GM23338 (cell line): ENCODE measurements around the gene LNPEP. TPM values are rescaled to one million over a fixed set of nuclear protein-coding genes. Genes with fewer than 3 reads are reported as not detected.

ENCODE experiments used
- ATAC-seq: fragments of 200-7000 bp; cut with Tn5 transposase; 3 replicates; pipeline ENCODE4 v1.9.1; 2020
- DNase-seq: peaks from one replicate; pipeline ENCODE4 v3.0.0-alpha.2; 2015; ENCODE audit warnings: low spot score
- H2AFZ ChIP-seq: fragments of 200-600 bp; sonication (generic); 2 replicates; pipeline ENCODE4 v1.8.0; 2016; ENCODE audit warnings: antibody characterized with exemption, mild to moderate bottlenecking, moderate library complexity
- H3F3A ChIP-seq: fragments of 200-600 bp; sonication (generic); replicated peaks from 2 replicates; pipeline ENCODE4 v1.8.0; 2017; ENCODE audit warnings: antibody characterized with exemption, mixed run types, low read depth
- H3K27ac ChIP-seq: fragments of 200-600 bp; sonication (generic); 2 replicates; pipeline ENCODE4 v1.6.1; 2016; ENCODE audit warnings: low read depth
- H3K27me3 ChIP-seq: fragments of 200-600 bp; sonication (generic); 2 replicates; pipeline ENCODE4 v1.8.0; 2016; ENCODE audit warnings: mild to moderate bottlenecking, mixed run types, moderate library complexity; ENCODE audit not compliant: insufficient read depth
- H3K36me3 ChIP-seq: fragments of 200-600 bp; sonication (generic); 2 replicates; pipeline ENCODE4 v1.8.0; 2016; ENCODE audit warnings: mild to moderate bottlenecking; ENCODE audit not compliant: insufficient read depth
- H3K4me1 ChIP-seq: fragments of 200-600 bp; sonication (generic); 2 replicates; pipeline ENCODE4 v1.8.0; 2016; ENCODE audit warnings: mild to moderate bottlenecking, moderate library complexity; ENCODE audit not compliant: insufficient read depth
- H3K4me2 ChIP-seq: fragments of 200-600 bp; sonication (generic); 2 replicates; pipeline ENCODE4 v1.7.1; 2017; ENCODE audit warnings: mixed run types
- H3K4me3 ChIP-seq: fragments of 200-600 bp; sonication (generic); 2 replicates; pipeline ENCODE4 v1.6.1; 2016; ENCODE audit warnings: mixed run types
- H3K79me2 ChIP-seq: fragments of 200-600 bp; sonication (generic); replicated peaks from 2 replicates; pipeline ENCODE4 v1.8.0; 2017; ENCODE audit warnings: mild to moderate bottlenecking; ENCODE audit not compliant: insufficient read depth
- H3K9me2 ChIP-seq: fragments of 200-600 bp; sonication (generic); 2 replicates; pipeline ENCODE4 v1.8.0; 2017; ENCODE audit not compliant: insufficient read depth
- H4K20me1 ChIP-seq: fragments of 200-600 bp; sonication (generic); replicated peaks from 2 replicates; pipeline ENCODE4 v1.8.0; 2017; ENCODE audit warnings: mild to moderate bottlenecking; ENCODE audit not compliant: insufficient read depth
- H3K27ac Mint-ChIP-seq: 2 replicates; pipeline ENCODE4 v1.8.0; 2020; ENCODE audit warnings: inconsistent platforms, mild to moderate bottlenecking, moderate library complexity, mixed read lengths
- H3K27me3 Mint-ChIP-seq: 3 replicates; pipeline ENCODE4 v1.8.0; 2022; ENCODE audit warnings: low read depth, mild to moderate bottlenecking, moderate library complexity, mixed read lengths, inconsistent platforms; ENCODE audit not compliant: insufficient read depth, poor library complexity
- H3K36me3 Mint-ChIP-seq: 3 replicates; pipeline ENCODE4 v1.8.0; 2021; ENCODE audit warnings: low read depth, mild to moderate bottlenecking, inconsistent platforms, moderate library complexity, mixed read lengths
- H3K4me1 Mint-ChIP-seq: 3 replicates; pipeline ENCODE4 v1.8.0; 2020; ENCODE audit warnings: mild to moderate bottlenecking, inconsistent platforms, mixed read lengths
- H3K4me3 Mint-ChIP-seq: 3 replicates; pipeline ENCODE4 v1.8.0; 2021; ENCODE audit warnings: moderate library complexity, mild to moderate bottlenecking, inconsistent platforms, mixed read lengths
- H3K9me3 Mint-ChIP-seq: 3 replicates; pipeline ENCODE4 v1.8.0; 2020; ENCODE audit warnings: moderate library complexity, mild to moderate bottlenecking, inconsistent platforms, mixed read lengths
- CREB1 ChIP-seq: fragments of 250-450 bp; sonication (Bioruptor Pico); IDR thresholded peaks from 2 replicates; pipeline ENCODE4 v1.5.0; 2020; ENCODE audit warnings: low read depth, mild to moderate bottlenecking, moderate library complexity
- EZH2 ChIP-seq: fragments of 200-600 bp; sonication (generic); IDR thresholded peaks from one replicate; pipeline ENCODE4 v1.8.0; 2017; ENCODE audit warnings: antibody characterized with exemption, mild to moderate bottlenecking, low read depth; ENCODE audit not compliant: unreplicated experiment
- EZH2phosphoT487 ChIP-seq: fragments of 200-600 bp; sonication (generic); IDR thresholded peaks from one replicate; pipeline ENCODE4 v1.8.1; 2018; ENCODE audit warnings: antibody characterized with exemption; ENCODE audit not compliant: unreplicated experiment
- JUNB ChIP-seq: IDR thresholded peaks from one replicate; pipeline ENCODE4 v1.6.1; 2016; ENCODE audit warnings: antibody characterized with exemption; ENCODE audit not compliant: unreplicated experiment
- POLR2AphosphoS5 ChIP-seq: IDR thresholded peaks from 2 replicates; pipeline ENCODE4 v1.6.1; 2016; ENCODE audit warnings: antibody characterized with exemption, low read depth
- STAT1 ChIP-seq: IDR thresholded peaks from one replicate; pipeline ENCODE4 v1.6.1; 2016; ENCODE audit warnings: antibody characterized with exemption; ENCODE audit not compliant: unreplicated experiment
- ZNF114 ChIP-seq: fragments of 250-450 bp; sonication (Bioruptor Pico); IDR thresholded peaks from 2 replicates; pipeline ENCODE4 v1.5.0; 2020; ENCODE audit warnings: mild to moderate bottlenecking, moderate library complexity
- ZNF331 ChIP-seq: fragments of 250-450 bp; sonication (Bioruptor Pico); IDR thresholded peaks from 2 replicates; pipeline ENCODE4 v1.5.0; 2020; ENCODE audit warnings: low read depth, mild to moderate bottlenecking, moderate library complexity
- polyA plus RNA-seq: library from polyadenylated mRNA; unstranded; fragments of >200 nt; fragmentation: Nextera tagmentation; extraction: Ambion mirVana; gene quantifications from 2 replicates; pipeline ENCODE4 v1.2.1, GENCODE V29; 2016
- total RNA-seq: library from RNA; depleted of rRNA; stranded (reverse); fragments of >200 nt; shearing (Covaris generic); gene quantifications from 2 replicates; pipeline ENCODE4 v1.2.3, GENCODE V29; 2014
- TF ChIP-seq, protein P1 (sequence below): IDR thresholded peaks from 2 replicates; pipeline ENCODE4 v1.6.1; 2016; ENCODE audit warnings: antibody characterized with exemption
- TF ChIP-seq, protein P2 (sequence below): IDR thresholded peaks from one replicate; pipeline ENCODE4 v1.6.1; 2018; ENCODE audit warnings: antibody characterized with exemption; ENCODE audit not compliant: unreplicated experiment
- TF ChIP-seq, protein P3 (sequence below): fragments of 250-450 bp; sonication (Bioruptor Pico); IDR thresholded peaks from 2 replicates; pipeline ENCODE4 v1.5.0; 2020; ENCODE audit warnings: mild to moderate bottlenecking, moderate library complexity

Gene LNPEP
- total and polyA plus RNA-seq, 2 experiments from 2014 or later = 1.2 to 8.3 TPM

DNA sequence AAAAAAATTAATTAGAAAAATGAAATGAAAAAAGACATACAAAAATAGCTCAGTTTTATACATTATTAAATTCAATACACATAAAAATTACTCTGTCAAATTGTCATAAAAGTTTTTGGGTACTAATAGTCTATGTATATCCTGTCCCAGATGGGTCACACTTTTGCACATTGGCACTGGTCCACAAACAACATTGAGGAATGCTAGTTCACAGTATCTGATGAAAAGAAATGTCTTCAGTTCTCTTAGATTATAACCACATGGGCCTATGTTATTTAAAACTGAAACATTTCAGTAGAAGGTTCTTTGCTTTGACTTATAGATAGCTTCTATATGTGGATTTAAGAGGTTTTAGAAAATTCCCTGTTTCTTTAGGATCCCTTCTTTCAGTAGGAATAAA, 39.8 kb downstream of the LNPEP start:
- Histone ChIP-seq H3K4me1 (no peaks in the 10 kb centered on the region), H3F3A (no peaks in the 10 kb centered on the region), H3K9me2 (no peaks in the 10 kb centered on the region), H3K4me3 (no peak overlapping the region), H2AFZ (no peak overlapping the region), H4K20me1 (no peaks in the 10 kb centered on the region; the same call in 1 of the 2 replicates), H3K27me3 (no peaks in the 10 kb centered on the region), H3K4me2 (no peak overlapping the region), H3K27ac (no peak overlapping the region), H3K36me3 (no peaks in the 10 kb centered on the region), H3K79me2 (no peaks in the 10 kb centered on the region)
- H3K4me3 Mint-ChIP-seq = no peak overlapping the region
- no peaks in the 10 kb centered on the region for H3K27me3 Mint-ChIP-seq
- H3K9me3 Mint-ChIP-seq = no peaks in the 10 kb centered on the region; the same call in 2 of the 3 replicates
- ATAC-seq = no peak
- DNase-seq = no peak
- no peak for TF ChIP-seq ZNF114 (CRISPR knock-in tag)
- no peak for TF ChIP-seq CREB1 (CRISPR knock-in tag)
- no peak for TF ChIP-seq JUNB
- TF ChIP-seq POLR2AphosphoS5 = no peak
- no peak for TF ChIP-seq EZH2
- H3K36me3 Mint-ChIP-seq = no peaks in the 10 kb centered on the region
- peaks cover 10% of the 10 kb centered on the region for H3K4me1 Mint-ChIP-seq
- no peak overlapping the region for H3K27ac Mint-ChIP-seq

DNA sequence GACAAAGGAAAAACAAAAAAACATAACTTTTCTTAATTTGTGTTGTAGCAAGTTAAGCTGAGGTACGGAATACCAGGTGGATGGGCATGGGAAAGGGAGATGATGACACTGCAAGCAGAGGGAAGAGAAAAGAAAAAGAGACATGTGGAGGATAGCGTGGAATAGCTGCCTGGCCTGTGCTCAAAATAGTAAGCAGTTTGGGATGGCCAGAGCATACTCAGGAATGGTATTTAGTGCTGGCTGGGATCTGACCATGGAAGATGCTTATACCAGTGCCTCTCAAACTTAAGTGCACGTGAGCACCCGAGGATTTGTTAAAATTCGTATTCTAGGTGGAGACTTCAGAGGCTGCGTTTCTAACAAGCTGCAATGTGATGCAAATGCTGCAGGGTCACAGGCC, 41.3 kb downstream of the LNPEP start:
- Histone ChIP-seq H4K20me1 (no peaks in the 10 kb centered on the region; the same call in 1 of the 2 replicates), H3K4me3 (no peak overlapping the region), H3F3A (no peaks in the 10 kb centered on the region), H3K4me2 (no peak overlapping the region), H3K4me1 (no peaks in the 10 kb centered on the region), H3K36me3 (no peaks in the 10 kb centered on the region), H3K27me3 (no peaks in the 10 kb centered on the region), H3K79me2 (no peaks in the 10 kb centered on the region), H3K9me2 (no peaks in the 10 kb centered on the region), H2AFZ (no peak overlapping the region), H3K27ac (no peak overlapping the region)
- Mint-ChIP-seq H3K4me3 (no peak overlapping the region), H3K9me3 (no peaks in the 10 kb centered on the region; the same call in 2 of the 3 replicates), H3K27ac (no peak overlapping the region), H3K4me1 (peaks cover 10% of the 10 kb centered on the region), H3K27me3 (no peaks in the 10 kb centered on the region), H3K36me3 (no peaks in the 10 kb centered on the region)
- peak; percentile 17 for DNase-seq
- peak; percentile 45 for ATAC-seq
- no peak for TF ChIP-seq CREB1 (CRISPR knock-in tag)
- TF ChIP-seq EZH2phosphoT487 = no peak
- TF ChIP-seq, protein P1, sequence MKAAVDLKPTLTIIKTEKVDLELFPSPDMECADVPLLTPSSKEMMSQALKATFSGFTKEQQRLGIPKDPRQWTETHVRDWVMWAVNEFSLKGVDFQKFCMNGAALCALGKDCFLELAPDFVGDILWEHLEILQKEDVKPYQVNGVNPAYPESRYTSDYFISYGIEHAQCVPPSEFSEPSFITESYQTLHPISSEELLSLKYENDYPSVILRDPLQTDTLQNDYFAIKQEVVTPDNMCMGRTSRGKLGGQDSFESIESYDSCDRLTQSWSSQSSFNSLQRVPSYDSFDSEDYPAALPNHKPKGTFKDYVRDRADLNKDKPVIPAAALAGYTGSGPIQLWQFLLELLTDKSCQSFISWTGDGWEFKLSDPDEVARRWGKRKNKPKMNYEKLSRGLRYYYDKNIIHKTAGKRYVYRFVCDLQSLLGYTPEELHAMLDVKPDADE = no peak
- TF ChIP-seq, protein P2, sequence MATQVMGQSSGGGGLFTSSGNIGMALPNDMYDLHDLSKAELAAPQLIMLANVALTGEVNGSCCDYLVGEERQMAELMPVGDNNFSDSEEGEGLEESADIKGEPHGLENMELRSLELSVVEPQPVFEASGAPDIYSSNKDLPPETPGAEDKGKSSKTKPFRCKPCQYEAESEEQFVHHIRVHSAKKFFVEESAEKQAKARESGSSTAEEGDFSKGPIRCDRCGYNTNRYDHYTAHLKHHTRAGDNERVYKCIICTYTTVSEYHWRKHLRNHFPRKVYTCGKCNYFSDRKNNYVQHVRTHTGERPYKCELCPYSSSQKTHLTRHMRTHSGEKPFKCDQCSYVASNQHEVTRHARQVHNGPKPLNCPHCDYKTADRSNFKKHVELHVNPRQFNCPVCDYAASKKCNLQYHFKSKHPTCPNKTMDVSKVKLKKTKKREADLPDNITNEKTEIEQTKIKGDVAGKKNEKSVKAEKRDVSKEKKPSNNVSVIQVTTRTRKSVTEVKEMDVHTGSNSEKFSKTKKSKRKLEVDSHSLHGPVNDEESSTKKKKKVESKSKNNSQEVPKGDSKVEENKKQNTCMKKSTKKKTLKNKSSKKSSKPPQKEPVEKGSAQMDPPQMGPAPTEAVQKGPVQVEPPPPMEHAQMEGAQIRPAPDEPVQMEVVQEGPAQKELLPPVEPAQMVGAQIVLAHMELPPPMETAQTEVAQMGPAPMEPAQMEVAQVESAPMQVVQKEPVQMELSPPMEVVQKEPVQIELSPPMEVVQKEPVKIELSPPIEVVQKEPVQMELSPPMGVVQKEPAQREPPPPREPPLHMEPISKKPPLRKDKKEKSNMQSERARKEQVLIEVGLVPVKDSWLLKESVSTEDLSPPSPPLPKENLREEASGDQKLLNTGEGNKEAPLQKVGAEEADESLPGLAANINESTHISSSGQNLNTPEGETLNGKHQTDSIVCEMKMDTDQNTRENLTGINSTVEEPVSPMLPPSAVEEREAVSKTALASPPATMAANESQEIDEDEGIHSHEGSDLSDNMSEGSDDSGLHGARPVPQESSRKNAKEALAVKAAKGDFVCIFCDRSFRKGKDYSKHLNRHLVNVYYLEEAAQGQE = no peak
- TF ChIP-seq, protein P3, sequence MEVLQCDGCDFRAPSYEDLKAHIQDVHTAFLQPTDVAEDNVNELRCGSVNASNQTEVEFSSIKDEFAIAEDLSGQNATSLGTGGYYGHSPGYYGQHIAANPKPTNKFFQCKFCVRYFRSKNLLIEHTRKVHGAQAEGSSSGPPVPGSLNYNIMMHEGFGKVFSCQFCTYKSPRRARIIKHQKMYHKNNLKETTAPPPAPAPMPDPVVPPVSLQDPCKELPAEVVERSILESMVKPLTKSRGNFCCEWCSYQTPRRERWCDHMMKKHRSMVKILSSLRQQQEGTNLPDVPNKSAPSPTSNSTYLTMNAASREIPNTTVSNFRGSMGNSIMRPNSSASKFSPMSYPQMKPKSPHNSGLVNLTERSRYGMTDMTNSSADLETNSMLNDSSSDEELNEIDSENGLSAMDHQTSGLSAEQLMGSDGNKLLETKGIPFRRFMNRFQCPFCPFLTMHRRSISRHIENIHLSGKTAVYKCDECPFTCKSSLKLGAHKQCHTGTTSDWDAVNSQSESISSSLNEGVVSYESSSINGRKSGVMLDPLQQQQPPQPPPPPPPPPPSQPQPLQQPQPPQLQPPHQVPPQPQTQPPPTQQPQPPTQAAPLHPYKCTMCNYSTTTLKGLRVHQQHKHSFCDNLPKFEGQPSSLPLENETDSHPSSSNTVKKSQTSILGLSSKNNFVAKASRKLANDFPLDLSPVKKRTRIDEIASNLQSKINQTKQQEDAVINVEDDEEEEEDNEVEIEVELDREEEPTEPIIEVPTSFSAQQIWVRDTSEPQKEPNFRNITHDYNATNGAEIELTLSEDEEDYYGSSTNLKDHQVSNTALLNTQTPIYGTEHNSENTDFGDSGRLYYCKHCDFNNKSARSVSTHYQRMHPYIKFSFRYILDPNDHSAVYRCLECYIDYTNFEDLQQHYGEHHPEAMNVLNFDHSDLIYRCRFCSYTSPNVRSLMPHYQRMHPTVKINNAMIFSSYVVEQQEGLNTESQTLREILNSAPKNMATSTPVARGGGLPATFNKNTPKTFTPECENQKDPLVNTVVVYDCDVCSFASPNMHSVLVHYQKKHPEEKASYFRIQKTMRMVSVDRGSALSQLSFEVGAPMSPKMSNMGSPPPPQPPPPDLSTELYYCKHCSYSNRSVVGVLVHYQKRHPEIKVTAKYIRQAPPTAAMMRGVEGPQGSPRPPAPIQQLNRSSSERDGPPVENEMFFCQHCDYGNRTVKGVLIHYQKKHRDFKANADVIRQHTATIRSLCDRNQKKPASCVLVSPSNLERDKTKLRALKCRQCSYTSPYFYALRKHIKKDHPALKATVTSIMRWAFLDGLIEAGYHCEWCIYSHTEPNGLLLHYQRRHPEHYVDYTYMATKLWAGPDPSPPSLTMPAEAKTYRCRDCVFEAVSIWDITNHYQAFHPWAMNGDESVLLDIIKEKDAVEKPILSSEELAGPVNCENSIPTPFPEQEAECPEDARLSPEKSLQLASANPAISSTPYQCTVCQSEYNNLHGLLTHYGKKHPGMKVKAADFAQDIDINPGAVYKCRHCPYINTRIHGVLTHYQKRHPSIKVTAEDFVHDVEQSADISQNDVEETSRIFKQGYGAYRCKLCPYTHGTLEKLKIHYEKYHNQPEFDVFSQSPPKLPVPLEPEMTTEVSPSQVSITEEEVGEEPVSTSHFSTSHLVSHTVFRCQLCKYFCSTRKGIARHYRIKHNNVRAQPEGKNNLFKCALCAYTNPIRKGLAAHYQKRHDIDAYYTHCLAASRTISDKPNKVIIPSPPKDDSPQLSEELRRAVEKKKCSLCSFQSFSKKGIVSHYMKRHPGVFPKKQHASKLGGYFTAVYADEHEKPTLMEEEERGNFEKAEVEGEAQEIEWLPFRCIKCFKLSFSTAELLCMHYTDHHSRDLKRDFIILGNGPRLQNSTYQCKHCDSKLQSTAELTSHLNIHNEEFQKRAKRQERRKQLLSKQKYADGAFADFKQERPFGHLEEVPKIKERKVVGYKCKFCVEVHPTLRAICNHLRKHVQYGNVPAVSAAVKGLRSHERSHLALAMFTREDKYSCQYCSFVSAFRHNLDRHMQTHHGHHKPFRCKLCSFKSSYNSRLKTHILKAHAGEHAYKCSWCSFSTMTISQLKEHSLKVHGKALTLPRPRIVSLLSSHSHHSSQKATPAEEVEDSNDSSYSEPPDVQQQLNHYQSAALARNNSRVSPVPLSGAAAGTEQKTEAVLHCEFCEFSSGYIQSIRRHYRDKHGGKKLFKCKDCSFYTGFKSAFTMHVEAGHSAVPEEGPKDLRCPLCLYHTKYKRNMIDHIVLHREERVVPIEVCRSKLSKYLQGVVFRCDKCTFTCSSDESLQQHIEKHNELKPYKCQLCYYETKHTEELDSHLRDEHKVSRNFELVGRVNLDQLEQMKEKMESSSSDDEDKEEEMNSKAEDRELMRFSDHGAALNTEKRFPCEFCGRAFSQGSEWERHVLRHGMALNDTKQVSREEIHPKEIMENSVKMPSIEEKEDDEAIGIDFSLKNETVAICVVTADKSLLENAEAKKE (CRISPR knock-in tag) = no peak
- TF ChIP-seq ZNF331 (CRISPR knock-in tag) = no peak
- no peak for TF ChIP-seq JUNB
- TF ChIP-seq ZNF114 (CRISPR knock-in tag) = no peak
- TF ChIP-seq POLR2AphosphoS5 = no peak
- TF ChIP-seq STAT1 = no peak
- TF ChIP-seq EZH2 = no peak
